IMR-90 (cell line): ENCODE results near the gene AP1S1. TPM values are rescaled to one million over a fixed set of nuclear protein-coding genes. Genes with fewer than 3 reads are reported as not detected.

Source experiments
- ATAC-seq: fragments of 200-7000 bp; cut with Tn5 transposase; 2 replicates; pipeline ENCODE4 v1.9.1; 2020; ENCODE audit warnings: low read depth, mild to moderate bottlenecking, moderate library complexity
- BruUV-seq: library from RNA; stranded (reverse); fragments of 400-500 nt; replicated peaks from 2 replicates; lab custom pipeline; 2021; lab: Mats Ljungman, UMichigan
- CTCF ChIA-PET: fragments of 300-600 bp; formaldehyde crosslinking; extraction: SDS; loops from one replicate; lab custom pipeline; 2021; ENCODE audit warnings: antibody characterized with exemption; lab: Yijun Ruan, JAX
- POLR2A ChIA-PET: fragments of 300-600 bp; sonication (Branson Sonifier 250); formaldehyde crosslinking; loops from one replicate; lab custom pipeline; 2022; ENCODE audit warnings: antibody characterized with exemption; ENCODE audit not compliant: unreplicated experiment; lab: Charles Lee
- DNase-seq: peaks from one replicate; pipeline ENCODE4 v3.0.0; 2013
- H2AFZ ChIP-seq: replicated peaks from 2 replicates; pipeline ENCODE3; 2013; ENCODE audit warnings: low read length, mild to moderate bottlenecking; ENCODE audit not compliant: poor library complexity
- H2AK5ac ChIP-seq: 2 replicates; pipeline ENCODE4 v1.6.1; 2013; ENCODE audit warnings: low read depth, low read length, inconsistent platforms
- H2AK9ac ChIP-seq: replicated peaks from 2 replicates; pipeline ENCODE3; 2013; ENCODE audit warnings: mild to moderate bottlenecking, low read depth, low read length, moderate library complexity; ENCODE audit not compliant: poor library complexity
- H2BK120ac ChIP-seq: 2 replicates; pipeline ENCODE4 v1.6.1; 2013; ENCODE audit warnings: low read depth, low read length, inconsistent platforms
- H2BK15ac ChIP-seq: 3 replicates; pipeline ENCODE4 v1.6.1; 2013; ENCODE audit warnings: low read depth, low read length, inconsistent platforms
- H2BK20ac ChIP-seq: 2 replicates; pipeline ENCODE4 v1.6.1; 2013; ENCODE audit warnings: low read depth, mild to moderate bottlenecking, inconsistent platforms, low read length, moderate library complexity
- H2BK5ac ChIP-seq: 2 replicates; pipeline ENCODE4 v1.6.1; 2013; ENCODE audit warnings: mild to moderate bottlenecking, low read depth, low read length, inconsistent platforms; ENCODE audit not compliant: poor library complexity, severe bottlenecking
- H3K14ac ChIP-seq: replicated peaks from 2 replicates; pipeline ENCODE4 v1.6.1; 2013; ENCODE audit warnings: low read depth, low read length, inconsistent platforms
- H3K18ac ChIP-seq: 2 replicates; pipeline ENCODE4 v1.6.1; 2013; ENCODE audit warnings: low read depth, low read length, control low read depth
- H3K23ac ChIP-seq: 2 replicates; pipeline ENCODE4 v1.6.1; 2013; ENCODE audit warnings: low read depth, low read length, inconsistent platforms
- H3K27ac ChIP-seq: 2 replicates; pipeline ENCODE4 v1.5.1; 2013; ENCODE audit warnings: mild to moderate bottlenecking, control low read depth, low read length; ENCODE audit not compliant: insufficient read depth
- H3K27me3 ChIP-seq: 2 replicates; pipeline ENCODE4 v1.6.1; 2013; ENCODE audit warnings: low read length; ENCODE audit not compliant: control insufficient read depth, insufficient read depth
- H3K36me3 ChIP-seq: 2 replicates; pipeline ENCODE4 v1.6.1; 2013; ENCODE audit warnings: low read length, mixed read lengths; ENCODE audit not compliant: control insufficient read depth, insufficient read depth
- H3K4ac ChIP-seq: 2 replicates; pipeline ENCODE4 v1.6.1; 2013; ENCODE audit warnings: low read depth, low read length, inconsistent platforms
- H3K4me1 ChIP-seq: 2 replicates; pipeline ENCODE4 v1.6.1; 2013; ENCODE audit warnings: low read length, mixed read lengths; ENCODE audit not compliant: control insufficient read depth, insufficient read depth
- H3K4me2 ChIP-seq: 2 replicates; pipeline ENCODE4 v1.6.1; 2013; ENCODE audit warnings: low read depth, mild to moderate bottlenecking, control low read depth, low read length, moderate library complexity
- H3K4me3 ChIP-seq: 2 replicates; pipeline ENCODE4 v1.5.1; 2013; ENCODE audit warnings: low read depth, mild to moderate bottlenecking, control low read depth, low read length, moderate library complexity; ENCODE audit not compliant: insufficient read depth
- H3K56ac ChIP-seq: 2 replicates; pipeline ENCODE4 v1.6.1; 2013; ENCODE audit warnings: low read length, inconsistent platforms; ENCODE audit not compliant: insufficient read depth; ENCODE audit errors: extremely low read depth
- H3K79me1 ChIP-seq, 2 experiments: 2 replicates each; pipeline ENCODE4 v1.6.1; 2013; ENCODE audit warnings: low read length in 2 of 2, inconsistent platforms in 1 of 2, low read depth in 1 of 2
- H3K9ac ChIP-seq: 2 replicates; pipeline ENCODE4 v1.6.1; 2013; ENCODE audit warnings: low read depth, low read length, control low read depth
- H3K9me1 ChIP-seq: 2 replicates; pipeline ENCODE4 v1.6.1; 2013; ENCODE audit warnings: low read length, inconsistent platforms; ENCODE audit not compliant: insufficient read depth
- H3K9me3 ChIP-seq: 2 replicates; pipeline ENCODE4 v1.6.1; 2013; ENCODE audit warnings: low read length; ENCODE audit not compliant: control insufficient read depth, insufficient read depth
- H4K20me1 ChIP-seq: 2 replicates; pipeline ENCODE4 v1.6.1; 2013; ENCODE audit warnings: low read length, inconsistent platforms; ENCODE audit not compliant: insufficient read depth
- H4K5ac ChIP-seq: 2 replicates; pipeline ENCODE4 v1.6.1; 2013; ENCODE audit warnings: mild to moderate bottlenecking, low read depth, low read length, control low read depth
- H4K8ac ChIP-seq, 2 experiments: 2 replicates each; pipeline ENCODE4 v1.6.1; 2013; ENCODE audit warnings: low read depth in 2 of 2, low read length in 2 of 2, control low read depth in 1 of 2, inconsistent platforms in 1 of 2
- H4K91ac ChIP-seq: 2 replicates; pipeline ENCODE4 v1.6.1; 2013; ENCODE audit warnings: low read depth, low read length, inconsistent platforms; ENCODE audit not compliant: insufficient read depth
- BHLHE40 ChIP-seq: fragments of 150-350 bp; IDR thresholded peaks from 2 replicates; pipeline ENCODE4 v1.6.1; 2016; ENCODE audit warnings: mild to moderate bottlenecking, low read depth, low read length
- CEBPB ChIP-seq: IDR thresholded peaks from 2 replicates; pipeline ENCODE4 v1.6.1; 2012; ENCODE audit warnings: low read depth, low read length, improper control_type of control experiment
- CHD1 ChIP-seq: IDR thresholded peaks from 2 replicates; pipeline ENCODE4 v1.6.1; 2012; ENCODE audit warnings: low read depth, low read length, improper control_type of control experiment
- FOS ChIP-seq: fragments of 150-350 bp; IDR thresholded peaks from 2 replicates; pipeline ENCODE4 v1.6.1; 2016; ENCODE audit warnings: low read depth, low read length
- MAFK ChIP-seq: IDR thresholded peaks from 2 replicates; pipeline ENCODE4 v1.6.1; 2012; ENCODE audit warnings: low read depth, low read length, improper control_type of control experiment
- MAZ ChIP-seq: IDR thresholded peaks from 2 replicates; pipeline ENCODE4 v1.6.1; 2012; ENCODE audit warnings: low read depth, mild to moderate bottlenecking, low read length, improper control_type of control experiment, moderate library complexity, borderline replicate concordance
- MXI1 ChIP-seq: IDR thresholded peaks from 2 replicates; pipeline ENCODE4 v1.6.1; 2012; ENCODE audit warnings: low read depth, mild to moderate bottlenecking, low read length, moderate library complexity, borderline replicate concordance
- NFE2L2 ChIP-seq: fragments of 150-350 bp; IDR thresholded peaks from 2 replicates; pipeline ENCODE4 v1.6.1; 2016; ENCODE audit warnings: low read depth, mild to moderate bottlenecking, low read length
- POLR2A ChIP-seq: IDR thresholded peaks from 2 replicates; pipeline ENCODE4 v1.6.1; 2012; ENCODE audit warnings: mild to moderate bottlenecking, low read depth, low read length
- RAD21 ChIP-seq: IDR thresholded peaks from 2 replicates; pipeline ENCODE4 v1.6.1; 2012; ENCODE audit warnings: low read length, improper control_type of control experiment
- RCOR1 ChIP-seq: IDR thresholded peaks from 2 replicates; pipeline ENCODE4 v1.6.1; 2012; ENCODE audit warnings: mild to moderate bottlenecking, low read length, improper control_type of control experiment; ENCODE audit not compliant: insufficient replicate concordance
- RFX5 ChIP-seq: IDR thresholded peaks from 2 replicates; pipeline ENCODE4 v1.8.0; 2012; ENCODE audit warnings: low read depth, mild to moderate bottlenecking, low read length, moderate library complexity
- SMC3 ChIP-seq: fragments of 150-350 bp; IDR thresholded peaks from 2 replicates; pipeline ENCODE4 v1.6.1; 2016; ENCODE audit warnings: low read depth, mild to moderate bottlenecking, antibody characterized with exemption, low read length, moderate library complexity
- WGBS, 2 experiments: methylation state at CpG; one replicate each; pipeline versions ENCODE4 v1.1.5 to v1.1.7; 2013; ENCODE audit warnings: missing lambda C conversion rate in 2 of 2; ENCODE audit not compliant: insufficient read length in 1 of 2; ENCODE audit errors: extremely low coverage in 2 of 2; 5-methylcytosine and 5-hydroxymethylcytosine counted together
- dilution Hi-C: fragments of 300-500 bp; cut with HindIII; formaldehyde crosslinking; loops from one replicate; pipeline ENCODE4 v1.14.3; 2018; ENCODE audit warnings: low sequenced_read_pairs; ENCODE audit not compliant: unreplicated experiment
- in situ Hi-C: fragments of 300-500 bp; cut with MboI; formaldehyde crosslinking; loops from 3 replicates; pipeline ENCODE4 v1.14.3; 2019; ENCODE audit warnings: low sequenced_read_pairs, inconsistent platforms, mixed read lengths
- intact Hi-C: fragments of 100-400 bp; cut with micrococcal nuclease; formaldehyde crosslinking; loops from 2 replicates; pipeline ENCODE4 v1.10.0; 2022
- polyA plus RNA-seq, 3 experiments: library from polyadenylated mRNA; depleted of rRNA; stranded (reverse); fragments of >200 nt; gene quantifications; 2 replicates each; pipeline ENCODE4 v1.2.3, GENCODE V29; 2012; ENCODE audit warnings: low replicate concordance in 1 of 3
- total RNA-seq: library from RNA; depleted of rRNA; stranded (reverse); fragments of >200 nt; gene quantifications from 2 replicates; pipeline ENCODE4 v1.2.3, GENCODE V29; 2012
- TF ChIP-seq, protein P1 (sequence below): fragments of 150-350 bp; IDR thresholded peaks from 2 replicates; pipeline ENCODE4 v1.6.1; 2017; ENCODE audit warnings: mild to moderate bottlenecking, antibody characterized with exemption, low read length, low read depth
- TF ChIP-seq, protein P2 (sequence below): fragments of 150-350 bp; IDR thresholded peaks from 2 replicates; pipeline ENCODE4 v1.6.1; 2016; ENCODE audit warnings: low read depth, mild to moderate bottlenecking, low read length, moderate library complexity, borderline replicate concordance
- TF ChIP-seq, protein P3 (sequence below): conservative IDR thresholded peaks from 2 replicates; pipeline ENCODE4 v1.5.1; 2012; ENCODE audit warnings: mild to moderate bottlenecking, low read depth, low read length, improper control_type of control experiment

Gene AP1S1
- total and polyA plus RNA-seq, 2 of the 4 experiments (the other 2 are of a cell fraction) = 187 to 295 TPM

DNA sequence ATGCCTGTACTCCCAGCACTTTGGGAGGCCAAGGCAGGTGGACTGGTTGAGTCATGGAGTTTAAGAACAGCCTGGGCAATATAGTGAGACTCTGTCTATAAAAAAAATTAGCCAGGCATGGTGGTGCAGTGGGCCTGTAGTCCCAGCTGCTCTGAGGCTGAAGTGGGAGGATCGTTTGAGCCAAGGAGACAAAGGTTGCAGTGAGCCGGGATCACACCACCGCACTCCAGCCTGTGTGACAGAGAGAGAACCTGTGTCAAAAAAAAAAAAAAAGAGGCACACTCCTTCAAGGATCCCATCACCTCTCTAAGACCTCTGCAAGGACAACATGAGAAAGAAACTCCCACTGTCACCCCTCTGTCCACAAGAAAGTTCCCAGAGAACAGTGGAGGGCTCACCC lies 21.4 kb downstream of the AP1S1 start:
- no CpG with 5 or more reads among the region's 3 CpGs for WGBS, 2 experiments
- Histone ChIP-seq H3K9me1 (no peaks in the 10 kb centered on the region), H2AK5ac (no peak overlapping the region), H3K79me1 (no peaks in the 10 kb centered on the region), H3K36me3 (no peaks in the 10 kb centered on the region), H4K5ac (no peak overlapping the region), H3K9ac (no peak overlapping the region), H3K14ac (no peak overlapping the region), H2BK20ac (no peak overlapping the region), H3K9me3 (peaks cover 4% of the 10 kb centered on the region; the same call in 1 of the 2 replicates), H3K27me3 (peaks cover 92% of the 10 kb centered on the region), H4K20me1 (no peaks in the 10 kb centered on the region; the same call in 1 of the 2 replicates), H3K4me3 (no peak overlapping the region), H3K27ac (no peak overlapping the region), H2BK5ac (no peak overlapping the region), H3K4me1 (peaks cover 3% of the 10 kb centered on the region; the same call in 1 of the 2 replicates), H2BK120ac (no peak overlapping the region), H3K18ac (no peak overlapping the region), H3K23ac (no peak overlapping the region), H2AFZ (no peak overlapping the region), H4K8ac (no peak overlapping the region), H4K91ac (no peak overlapping the region), H3K4ac (no peak overlapping the region), H3K4me2 (no peak overlapping the region), H2AK9ac (no peak overlapping the region), H2BK15ac (no peak overlapping the region), H3K56ac (no peak overlapping the region)
- intact Hi-C loops (no loop called here), dilution Hi-C loops (no loop called here), in situ Hi-C loops (no loop called here)
- no TSS peak for BruUV-seq
- TF ChIP-seq, protein P1, sequence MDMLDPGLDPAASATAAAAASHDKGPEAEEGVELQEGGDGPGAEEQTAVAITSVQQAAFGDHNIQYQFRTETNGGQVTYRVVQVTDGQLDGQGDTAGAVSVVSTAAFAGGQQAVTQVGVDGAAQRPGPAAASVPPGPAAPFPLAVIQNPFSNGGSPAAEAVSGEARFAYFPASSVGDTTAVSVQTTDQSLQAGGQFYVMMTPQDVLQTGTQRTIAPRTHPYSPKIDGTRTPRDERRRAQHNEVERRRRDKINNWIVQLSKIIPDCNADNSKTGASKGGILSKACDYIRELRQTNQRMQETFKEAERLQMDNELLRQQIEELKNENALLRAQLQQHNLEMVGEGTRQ = no peak
- TF ChIP-seq POLR2A (no peak), NFE2L2 (no peak), FOS (no peak), MXI1 (no peak), CHD1 (no peak), MAFK (no peak), BHLHE40 (no peak), RFX5 (no peak), CEBPB (no peak), RAD21 (no peak), RCOR1 (no peak), MAZ (no peak), SMC3 (no peak)
- TF ChIP-seq, protein P2, sequence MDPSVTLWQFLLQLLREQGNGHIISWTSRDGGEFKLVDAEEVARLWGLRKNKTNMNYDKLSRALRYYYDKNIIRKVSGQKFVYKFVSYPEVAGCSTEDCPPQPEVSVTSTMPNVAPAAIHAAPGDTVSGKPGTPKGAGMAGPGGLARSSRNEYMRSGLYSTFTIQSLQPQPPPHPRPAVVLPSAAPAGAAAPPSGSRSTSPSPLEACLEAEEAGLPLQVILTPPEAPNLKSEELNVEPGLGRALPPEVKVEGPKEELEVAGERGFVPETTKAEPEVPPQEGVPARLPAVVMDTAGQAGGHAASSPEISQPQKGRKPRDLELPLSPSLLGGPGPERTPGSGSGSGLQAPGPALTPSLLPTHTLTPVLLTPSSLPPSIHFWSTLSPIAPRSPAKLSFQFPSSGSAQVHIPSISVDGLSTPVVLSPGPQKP = no peak
- TF ChIP-seq, protein P3, sequence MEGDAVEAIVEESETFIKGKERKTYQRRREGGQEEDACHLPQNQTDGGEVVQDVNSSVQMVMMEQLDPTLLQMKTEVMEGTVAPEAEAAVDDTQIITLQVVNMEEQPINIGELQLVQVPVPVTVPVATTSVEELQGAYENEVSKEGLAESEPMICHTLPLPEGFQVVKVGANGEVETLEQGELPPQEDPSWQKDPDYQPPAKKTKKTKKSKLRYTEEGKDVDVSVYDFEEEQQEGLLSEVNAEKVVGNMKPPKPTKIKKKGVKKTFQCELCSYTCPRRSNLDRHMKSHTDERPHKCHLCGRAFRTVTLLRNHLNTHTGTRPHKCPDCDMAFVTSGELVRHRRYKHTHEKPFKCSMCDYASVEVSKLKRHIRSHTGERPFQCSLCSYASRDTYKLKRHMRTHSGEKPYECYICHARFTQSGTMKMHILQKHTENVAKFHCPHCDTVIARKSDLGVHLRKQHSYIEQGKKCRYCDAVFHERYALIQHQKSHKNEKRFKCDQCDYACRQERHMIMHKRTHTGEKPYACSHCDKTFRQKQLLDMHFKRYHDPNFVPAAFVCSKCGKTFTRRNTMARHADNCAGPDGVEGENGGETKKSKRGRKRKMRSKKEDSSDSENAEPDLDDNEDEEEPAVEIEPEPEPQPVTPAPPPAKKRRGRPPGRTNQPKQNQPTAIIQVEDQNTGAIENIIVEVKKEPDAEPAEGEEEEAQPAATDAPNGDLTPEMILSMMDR = no peak
- ChIA-PET CTCF (no interaction called here), POLR2A (no interaction called here)
- DNase-seq = no peak
- no peak for ATAC-seq
